ENCODE measurements around the gene METRNL.

The METRNL gene

DNA sequence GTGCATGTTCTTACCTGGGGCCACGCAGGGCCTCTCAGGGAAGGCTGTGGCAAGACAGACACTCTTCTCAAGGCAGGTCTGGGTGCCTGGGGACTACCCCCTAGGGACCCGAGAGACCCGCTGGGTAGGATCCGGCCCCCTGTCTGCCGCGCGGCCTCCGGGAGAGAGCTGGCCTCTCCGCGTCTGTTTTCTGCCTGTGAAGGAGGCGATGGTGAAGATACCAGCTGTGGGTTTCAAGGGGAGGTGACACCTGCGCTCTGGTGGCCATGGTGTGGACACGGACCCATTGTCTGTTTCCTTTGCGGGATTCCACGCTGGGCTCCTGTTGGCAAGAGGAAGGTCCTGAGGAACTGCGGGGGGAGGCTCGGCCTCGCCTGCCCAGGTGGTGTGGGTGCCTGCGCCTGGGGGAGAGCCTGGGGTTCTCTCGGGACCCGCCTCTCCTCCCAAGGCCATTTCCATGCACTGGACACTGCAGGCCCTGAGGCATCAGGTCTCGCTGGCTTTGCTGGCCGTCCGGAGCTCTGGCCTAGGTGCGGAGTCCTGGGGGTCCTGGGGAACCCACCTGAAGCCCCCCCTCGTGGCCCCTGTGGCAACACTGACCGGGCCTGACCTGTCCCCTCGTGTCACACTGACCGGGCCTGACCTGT is 12.2 kb upstream of the METRNL start:
- no peak for DNase-seq (ENCODE audit: low read depth)

DNA sequence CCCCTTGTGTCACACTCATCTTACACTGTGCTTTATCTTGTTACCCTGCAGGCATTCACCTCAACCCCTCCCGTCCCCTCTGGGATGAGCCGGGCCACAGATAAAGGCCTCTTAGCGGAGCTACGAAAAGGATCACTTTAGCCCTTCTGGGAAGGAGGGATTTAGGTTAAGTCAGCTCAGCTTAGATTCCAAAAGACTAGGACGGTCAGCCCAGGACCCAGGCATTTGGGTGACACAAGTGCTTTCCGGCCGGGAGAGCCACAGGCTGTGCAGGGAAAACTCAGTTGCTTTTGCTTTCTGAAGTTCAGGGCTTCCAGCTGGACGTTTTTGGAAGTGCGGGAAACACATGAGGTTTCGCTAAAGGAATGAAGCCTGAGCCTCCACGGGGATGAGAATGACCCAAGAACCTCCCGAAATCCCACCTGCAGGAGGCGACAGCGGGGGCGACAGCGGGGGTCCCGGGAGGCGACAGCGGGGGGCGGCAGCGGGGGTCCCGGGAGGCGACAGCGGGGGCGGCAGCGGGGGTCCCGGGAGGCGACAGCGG is 11.6 kb upstream of the METRNL start:
- no peak for DNase-seq (ENCODE audit: low read depth)

DNA sequence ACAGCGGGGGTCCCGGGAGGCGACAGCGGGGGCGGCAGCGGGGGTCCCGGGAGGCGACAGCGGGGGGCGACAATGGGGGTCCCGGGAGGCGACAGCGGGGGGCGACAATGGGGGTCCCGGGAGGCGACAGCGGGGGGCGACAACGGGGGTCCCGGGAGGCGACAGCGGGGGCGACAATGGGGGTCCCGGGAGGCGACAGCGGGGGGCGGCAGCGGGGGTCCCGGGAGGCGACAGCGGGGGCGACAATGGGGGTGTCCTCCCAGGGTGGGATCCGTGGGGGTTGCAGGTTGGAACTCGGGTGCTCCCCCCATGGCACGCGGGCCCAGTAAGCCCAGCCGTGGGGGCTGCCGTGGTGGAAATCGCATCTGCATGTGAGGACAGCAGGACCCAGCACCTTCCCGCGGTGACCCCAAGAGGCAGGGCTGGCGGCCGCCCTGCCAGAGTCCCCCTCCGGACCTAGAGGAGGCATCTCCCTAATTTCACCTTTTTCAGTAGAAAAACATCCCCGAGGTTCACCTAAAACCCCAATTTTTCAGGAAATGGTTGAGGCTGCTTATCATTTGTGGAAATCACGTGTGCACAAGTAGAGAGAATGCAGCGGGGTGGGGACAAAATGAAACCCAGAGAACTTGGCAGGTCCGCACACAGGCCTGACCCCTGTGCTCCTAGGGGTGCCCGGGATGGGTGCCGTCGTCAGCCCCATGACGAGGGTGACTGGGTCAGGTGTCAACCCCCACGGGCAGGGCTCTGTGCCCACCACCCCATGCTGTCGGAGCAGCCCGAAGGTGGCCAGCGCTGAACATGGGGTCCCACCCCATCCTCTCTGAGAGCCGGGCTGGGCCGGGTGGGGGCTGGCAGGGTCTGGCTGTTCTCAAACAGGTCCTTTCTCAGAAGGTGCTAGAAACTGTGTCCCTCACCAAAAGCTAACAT is 10.5 kb upstream of the METRNL start:
- DNase-seq (ENCODE audit: low read depth) = no peak

DNA sequence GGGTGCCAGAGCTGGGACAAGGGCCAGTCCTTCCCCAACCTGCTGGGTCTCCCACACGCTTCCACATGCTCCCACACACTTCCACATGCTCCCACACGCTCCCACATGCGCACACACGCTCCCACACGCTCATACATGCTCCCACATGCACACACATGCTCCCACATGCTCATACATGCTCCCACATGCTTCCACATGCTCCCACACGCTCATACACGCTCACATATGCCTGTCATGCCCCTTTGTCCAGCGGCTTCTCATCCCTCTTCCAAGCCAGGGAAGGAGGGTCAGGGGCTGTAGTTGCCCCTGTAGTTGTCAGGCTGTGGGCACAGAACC is 9.9 kb upstream of the METRNL start:
- no peak for DNase-seq (ENCODE audit: low read depth)

DNA sequence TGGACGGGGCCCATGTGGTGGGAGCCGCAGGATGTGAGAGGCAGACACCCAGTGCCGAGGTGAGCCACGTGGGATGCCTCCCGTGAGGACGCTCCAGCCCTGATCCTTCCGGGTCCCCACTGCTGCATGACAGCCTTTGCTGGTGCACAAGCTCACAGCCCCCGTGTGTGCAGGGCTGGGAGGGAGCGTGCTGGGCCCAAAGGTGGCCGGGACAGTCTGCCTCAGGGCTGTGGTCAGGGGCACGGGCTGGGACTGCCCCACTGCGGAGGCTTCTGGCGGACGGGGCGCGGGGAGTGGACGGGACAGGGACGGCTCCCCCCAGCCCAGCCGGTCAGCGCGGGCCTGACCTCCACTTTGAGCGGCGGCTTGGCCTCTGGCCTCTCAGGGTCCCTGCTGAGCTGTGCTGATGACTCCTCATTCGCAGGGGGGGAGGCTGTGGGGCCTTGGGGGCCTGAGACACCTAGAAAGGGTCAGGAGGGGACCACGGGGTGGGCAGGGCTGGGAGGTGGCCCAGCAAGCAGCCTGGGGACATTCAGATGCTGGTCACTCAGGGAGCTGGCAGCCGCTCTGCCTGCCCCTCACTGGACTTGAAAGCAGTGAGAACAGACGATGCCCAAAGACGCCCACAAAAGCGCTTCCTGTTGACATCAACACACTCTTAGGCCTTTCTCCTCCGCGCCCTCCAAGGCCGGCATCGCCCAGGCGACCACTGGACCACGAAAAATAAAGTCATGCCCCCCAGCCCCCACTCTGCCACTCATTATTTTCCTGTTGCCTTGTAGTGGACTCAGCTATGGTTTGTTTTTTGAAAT is 9.3 kb upstream of the METRNL start:
- DNase-seq (ENCODE audit: low read depth) = no peak

DNA sequence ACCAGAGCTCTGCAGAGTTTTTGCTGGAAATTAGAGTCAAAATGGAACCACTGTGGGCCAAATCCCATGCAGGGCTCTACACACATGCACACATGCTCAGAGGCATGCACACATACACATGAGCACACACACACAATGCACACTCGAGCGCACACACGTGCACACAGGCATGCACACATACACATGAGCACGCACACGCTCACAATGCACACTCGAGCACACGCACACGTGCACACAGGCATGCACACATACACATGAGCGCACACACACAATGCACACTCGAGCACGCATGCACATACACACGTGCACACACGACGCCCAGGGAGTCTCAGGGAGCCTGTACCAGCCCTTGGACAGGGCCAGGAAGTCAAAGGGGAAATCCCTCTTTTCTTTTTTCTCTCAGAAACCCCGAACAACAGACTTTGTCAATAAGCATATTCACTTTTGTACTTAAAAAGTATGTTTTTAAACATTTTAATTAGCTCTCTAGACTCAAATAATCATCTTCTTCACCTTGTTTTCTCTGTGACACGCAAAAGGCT is 8.5 kb upstream of the METRNL start:
- no peak for DNase-seq (ENCODE audit: low read depth)

DNA sequence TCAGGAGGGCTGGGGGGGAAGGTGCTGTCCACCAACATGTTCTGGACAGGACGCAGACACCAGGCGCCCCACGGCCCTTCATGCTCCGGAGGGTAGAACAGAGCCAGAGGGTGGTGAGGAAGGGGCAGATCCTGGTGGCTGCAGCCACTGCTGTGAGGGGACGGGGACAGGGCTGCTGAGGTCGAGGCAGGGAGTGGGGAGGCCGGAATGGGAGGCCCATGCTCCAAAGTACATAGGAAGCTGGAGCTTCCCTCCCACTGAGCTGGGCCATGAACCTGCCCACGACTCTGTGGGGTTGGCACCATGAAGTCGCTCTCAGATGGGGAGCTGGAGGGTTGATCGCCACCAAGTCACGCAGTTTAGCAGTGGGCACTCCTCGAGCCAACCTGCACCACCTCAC is 8.0 kb upstream of the METRNL start:
- DNase-seq (ENCODE audit: low read depth) = no peak

DNA sequence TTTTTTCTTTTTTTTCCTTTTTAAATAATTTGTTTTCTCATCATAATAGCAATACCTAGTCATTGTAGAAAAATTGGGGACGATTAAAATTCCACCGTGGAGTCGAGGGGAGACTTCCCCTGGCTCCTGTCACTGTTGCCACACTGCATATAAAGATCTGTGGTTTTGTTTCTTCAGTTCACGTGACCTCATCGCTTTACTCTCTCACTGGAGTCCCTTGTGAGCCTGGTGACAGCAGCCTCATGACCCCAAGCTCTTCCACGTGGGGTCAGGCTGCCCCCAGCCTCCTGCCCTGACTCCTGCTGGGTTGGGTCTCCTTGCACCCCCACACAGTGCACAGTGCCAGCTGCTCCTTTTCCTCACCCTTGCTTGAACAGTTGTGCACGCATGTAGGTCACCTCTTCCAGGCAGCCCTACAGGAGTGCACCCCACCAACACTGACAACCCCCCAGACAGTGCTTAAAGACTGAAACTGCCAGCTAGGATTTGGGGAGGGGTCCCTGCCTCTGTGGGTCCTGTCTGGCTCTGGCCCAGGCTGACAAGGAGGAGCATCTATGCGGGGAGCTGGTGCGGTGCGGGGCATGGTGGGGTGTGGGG is 7.3 kb upstream of the METRNL start:
- no peak for DNase-seq (ENCODE audit: low read depth)

DNA sequence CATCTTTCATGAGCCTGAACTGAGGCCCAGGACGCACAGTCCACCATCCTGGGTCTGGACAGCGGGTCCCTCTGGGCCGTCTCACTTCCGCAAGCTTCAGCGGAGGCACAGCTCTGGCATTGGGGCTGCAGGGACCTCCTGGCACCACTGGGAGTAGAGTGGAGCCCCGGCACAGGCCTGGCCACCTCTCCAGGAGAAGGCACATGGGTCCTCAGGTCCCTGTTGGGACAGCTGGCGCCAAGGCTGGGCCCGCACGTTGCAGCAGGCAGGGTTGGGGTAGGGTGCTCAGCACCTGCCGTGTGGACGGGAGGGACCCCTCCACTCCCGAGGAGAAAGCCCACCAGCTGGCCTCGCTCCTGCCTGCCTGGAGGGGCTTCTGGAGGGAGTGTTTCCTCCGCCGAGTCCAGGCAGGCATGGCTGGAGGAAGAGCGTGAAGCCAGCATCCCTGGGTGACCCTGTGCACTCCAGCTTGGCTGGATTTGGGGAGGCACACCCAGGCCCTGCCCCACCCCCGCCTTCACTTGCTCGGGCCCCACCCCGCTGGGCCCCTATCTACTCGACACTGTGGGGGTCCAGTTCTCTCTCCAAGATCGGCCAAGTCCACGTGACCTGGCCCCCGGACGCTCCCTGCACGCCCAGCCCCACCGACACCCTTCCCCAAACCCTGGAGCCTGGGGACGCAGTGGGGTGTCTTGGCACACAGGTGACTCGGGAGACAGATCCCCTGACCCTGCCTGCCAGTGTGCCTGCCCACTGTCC is 6.6 kb upstream of the METRNL start:
- DNase-seq (ENCODE audit: low read depth) = no peak

DNA sequence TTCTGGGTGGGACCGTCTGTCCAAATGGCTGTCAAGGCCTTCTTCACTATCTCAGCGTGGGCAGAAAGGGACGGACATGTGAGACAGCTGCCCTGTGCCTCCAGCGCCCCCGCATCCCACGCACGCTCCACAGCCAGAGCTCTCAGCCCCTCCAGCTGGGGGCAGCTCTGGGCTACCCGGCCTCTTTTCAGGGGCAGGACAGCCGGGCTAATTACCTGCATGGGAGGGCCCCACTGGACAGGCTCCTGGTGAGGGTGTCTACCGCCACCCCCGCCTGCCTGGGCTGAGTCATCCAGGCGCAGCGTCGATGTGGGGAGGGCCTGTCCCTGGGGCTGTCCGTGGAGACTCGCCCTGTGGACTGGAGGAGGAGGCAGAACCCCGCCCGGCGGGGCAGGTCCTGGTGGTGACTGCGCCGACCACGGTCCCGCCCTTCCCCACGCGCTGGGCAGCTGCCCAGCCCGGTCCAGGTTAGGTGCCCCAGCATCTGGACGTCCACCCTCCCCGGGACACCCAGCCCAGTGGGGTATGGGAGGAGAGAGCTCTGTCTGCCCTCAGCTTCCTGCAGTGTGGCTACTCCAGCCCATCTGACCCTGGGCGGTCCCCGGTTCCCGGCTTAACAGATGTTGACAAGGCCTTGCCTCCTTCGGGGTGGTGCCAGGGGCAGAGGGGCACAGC is 5.9 kb upstream of the METRNL start:
- DNase-seq (ENCODE audit: low read depth) = no peak

DNA sequence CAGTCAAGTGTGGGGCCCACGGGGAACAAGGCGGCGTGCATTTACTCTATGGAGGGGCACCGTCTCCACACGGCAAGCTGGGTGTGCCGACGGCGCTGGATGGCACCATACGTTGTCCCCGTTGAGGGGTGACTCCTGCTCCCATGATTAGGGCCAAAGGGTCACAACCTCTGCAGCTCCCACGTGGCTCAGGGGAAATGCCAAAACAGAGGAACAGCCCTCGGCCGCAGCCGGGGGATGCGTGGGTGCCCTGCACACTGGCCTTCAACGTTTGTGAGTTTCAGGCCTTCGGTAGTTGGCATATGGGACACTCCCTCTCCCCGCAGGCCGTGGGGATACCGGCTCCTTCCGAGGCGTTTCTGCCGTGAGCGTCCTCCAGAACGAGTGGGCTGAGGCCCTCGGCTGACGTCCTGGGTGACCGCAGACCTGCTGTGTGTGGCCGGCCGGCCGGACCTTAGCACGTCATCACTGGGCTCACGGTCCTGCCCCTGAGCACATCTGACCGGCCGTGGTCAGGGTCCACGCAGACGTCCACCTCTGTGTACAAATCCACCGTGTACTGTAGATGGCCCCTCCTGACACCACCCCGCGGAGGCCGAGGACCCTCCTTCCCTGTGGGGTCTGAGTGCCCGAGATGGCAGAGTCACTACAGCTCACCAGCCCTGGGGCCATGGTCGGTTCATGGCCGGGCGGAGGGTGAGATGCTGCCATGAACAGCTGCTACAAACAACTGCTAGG is 4.8 kb upstream of the METRNL start:
- no peak for DNase-seq (ENCODE audit: low read depth)

DNA sequence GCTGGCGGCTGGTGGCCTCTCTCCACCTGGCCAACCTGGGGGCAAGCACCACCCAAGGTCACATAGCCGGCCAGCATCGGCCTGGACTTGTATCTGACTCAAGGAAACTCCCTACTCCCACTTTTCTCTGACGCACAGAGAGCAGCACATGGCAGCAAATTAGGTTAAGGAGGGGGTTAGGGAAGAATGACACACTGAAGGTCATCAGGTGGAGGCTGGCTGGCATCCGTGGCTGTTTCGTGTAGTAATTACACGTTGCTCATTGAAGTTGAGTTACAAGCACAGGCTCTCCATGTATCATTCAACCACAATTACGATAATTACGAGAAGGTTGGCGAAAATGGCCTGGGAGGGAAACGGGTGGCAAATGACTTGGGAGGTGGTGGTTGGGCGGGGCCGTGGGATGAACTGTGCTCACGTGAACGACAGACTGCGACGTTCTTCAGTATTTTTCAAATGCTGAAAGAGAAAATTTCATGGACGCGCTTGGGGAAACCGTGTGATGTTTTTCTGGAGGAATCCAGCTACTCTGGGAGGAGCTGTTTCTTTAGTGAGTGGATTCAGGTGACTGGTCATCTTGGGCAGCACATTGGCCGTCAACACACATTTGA is 4.0 kb upstream of the METRNL start:
- no peak for DNase-seq (ENCODE audit: low read depth)

DNA sequence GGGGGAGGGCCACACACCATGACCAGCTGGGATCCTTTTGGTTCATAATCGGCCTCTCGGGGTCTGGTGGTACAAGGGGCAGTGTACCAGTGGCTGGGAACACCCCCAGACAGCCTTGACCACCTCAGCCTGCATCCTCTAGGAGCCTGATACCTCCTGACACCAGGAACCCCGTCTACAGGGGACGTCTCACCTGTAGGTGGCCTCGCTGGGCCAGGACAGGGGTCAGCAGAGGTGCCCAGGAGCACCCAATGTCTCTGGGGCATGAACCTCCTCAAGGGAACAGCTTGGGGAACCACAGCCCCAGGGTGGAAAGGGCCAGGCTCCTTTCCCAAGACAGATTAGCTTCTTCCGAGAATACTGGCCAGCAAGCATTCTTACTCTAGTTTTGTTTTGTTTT is 2.5 kb upstream of the METRNL start:
- DNase-seq (ENCODE audit: low read depth) = no peak

DNA sequence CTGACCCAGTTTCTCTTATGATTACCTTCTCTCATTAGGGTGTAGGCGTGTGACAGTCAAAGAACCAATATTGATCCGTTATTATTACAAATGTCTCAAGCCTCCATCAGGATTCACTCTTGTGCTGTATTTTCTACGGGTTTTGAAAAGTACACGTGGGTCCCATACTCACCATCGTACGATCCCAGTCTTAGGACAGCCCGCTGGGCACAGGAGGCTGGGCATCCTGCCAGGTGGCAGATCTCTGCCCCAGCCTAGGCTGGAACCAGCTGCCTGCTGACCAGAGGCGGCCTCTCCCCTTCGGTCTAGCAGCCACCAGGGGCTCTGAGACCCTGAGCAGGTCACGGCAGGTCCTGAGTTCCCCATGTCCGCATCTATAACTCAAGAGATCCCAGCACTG is 2.0 kb upstream of the METRNL start:
- DNase-seq (ENCODE audit: low read depth) = no peak

DNA sequence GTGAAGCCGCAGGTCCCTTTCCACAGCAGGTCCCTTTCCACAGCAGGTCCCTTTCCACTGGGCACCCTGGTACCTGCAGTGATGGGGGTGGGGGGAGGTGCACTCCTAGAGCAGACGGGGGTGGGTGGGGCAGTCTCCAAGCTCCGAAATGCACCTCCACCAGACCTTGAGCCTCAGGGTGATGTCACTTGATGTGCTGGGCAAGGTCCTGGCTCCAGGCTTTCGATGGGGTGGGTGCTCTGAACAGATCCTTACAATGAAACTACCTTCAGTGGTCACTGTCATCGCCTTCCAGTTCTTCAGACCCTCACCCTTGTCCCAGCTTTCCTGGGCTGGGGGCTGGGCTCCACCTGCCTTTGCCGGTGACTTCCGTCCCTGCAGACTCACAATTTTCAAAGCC is 1.5 kb upstream of the METRNL start:
- no peak for DNase-seq (ENCODE audit: low read depth)

DNA sequence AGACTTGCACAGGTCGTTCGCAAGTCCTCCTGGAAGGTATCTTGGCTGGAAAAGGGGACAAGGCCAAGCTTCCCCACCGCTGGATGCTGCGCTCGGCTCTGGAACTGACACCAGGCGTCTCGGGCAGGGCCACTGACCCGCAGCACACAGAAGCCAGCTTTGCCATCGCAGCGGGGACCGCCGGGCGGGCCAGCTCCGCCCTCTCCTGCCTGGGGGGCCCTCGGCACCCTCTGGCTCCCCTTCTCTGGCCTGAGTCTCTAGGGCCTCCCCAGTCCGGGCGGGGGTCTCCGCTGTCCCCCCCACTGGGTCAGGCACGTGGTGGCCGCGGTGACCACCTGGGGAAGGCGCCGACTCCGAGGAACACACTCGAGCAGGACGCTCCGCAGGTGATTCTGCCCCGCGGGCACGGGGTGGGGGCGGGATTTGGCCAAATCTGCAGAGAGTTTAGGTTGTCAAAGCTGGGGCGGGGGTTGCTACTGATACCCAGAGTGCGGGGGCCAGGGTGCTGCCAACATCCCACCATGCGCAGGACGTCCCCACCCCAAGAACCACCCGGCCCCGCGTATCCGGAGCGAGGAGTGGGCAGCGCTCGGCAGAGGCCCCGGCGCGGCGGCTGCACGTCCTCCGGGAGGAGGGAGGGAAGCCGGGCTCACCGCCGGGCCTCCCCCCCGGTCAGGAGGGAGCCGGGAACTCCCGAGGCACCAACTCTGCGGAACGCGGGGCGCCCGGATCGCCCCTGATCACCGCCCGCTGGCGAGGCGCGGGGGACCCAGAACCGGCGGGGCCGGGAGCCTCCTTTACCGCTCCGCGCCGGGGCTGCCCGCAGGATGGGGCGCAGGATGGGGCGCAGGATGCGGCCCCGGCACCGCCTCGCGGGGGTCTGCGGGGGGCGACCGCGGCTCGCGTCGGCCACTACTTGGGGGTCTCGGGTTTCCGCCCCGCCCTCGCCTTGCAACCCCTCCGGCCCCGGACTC is 744 bp upstream of the METRNL start:
- no peak for DNase-seq (ENCODE audit: low read depth)

DNA sequence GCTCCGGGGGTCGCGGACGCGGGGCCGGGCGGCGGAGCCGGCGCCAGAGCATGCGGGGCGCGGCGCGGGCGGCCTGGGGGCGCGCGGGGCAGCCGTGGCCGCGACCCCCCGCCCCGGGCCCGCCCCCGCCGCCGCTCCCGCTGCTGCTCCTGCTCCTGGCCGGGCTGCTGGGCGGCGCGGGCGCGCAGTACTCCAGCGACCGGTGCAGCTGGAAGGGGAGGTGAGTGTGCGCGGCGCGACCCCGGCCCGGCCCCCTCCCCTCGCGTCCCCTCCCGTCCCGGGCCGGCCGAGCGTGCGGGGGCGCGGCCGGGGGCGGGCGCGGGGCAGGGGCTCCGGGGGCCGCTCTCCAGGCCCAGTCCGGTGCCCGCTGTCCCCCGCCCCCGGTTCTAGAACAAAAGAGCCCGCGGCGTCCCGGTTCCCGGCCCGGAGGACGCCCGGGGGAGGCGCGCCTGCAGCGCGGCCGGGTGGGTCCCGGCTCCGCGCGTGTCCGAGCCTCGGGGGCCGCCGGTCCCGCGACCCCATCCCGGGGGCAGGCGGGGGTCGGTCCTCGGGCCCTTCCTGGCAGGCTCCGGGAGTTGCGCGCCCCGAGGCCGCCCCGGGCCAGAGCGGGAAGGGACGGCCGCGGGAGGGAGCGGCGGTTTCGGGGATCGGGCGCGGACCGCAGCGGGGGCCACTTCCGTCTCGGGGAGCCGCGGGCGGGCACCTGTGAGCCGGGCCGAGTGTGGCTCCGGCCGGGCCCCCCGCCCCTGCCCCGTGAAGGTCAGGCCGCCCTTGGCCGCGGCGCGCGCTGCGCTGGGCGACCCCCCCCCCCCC is 563 bp downstream of the METRNL start:
- no peak for DNase-seq (ENCODE audit: low read depth)

DNA sequence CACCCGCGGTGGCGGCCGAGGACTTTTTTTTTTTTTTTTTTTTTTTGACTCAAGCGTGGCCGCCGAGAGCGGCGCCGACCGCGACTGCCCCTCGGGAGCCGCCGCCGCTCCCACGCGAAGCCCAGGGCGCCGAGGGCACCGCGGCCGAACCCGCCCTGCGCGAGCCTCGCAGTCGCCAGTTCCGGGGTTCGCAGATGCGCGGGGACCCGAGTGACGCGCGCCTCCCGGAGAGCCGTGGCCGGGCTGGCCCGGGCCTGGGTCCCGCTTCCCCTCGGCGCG is 1.1 kb downstream of the METRNL start:
- DNase-seq (ENCODE audit: low read depth) = no peak

Measured in fibroblast of the conjunctiva (primary cell).